Erythroblast (primary cell): ENCODE results near the gene EIF3I.
A peak's percentile ranks its signal among the peaks of the same experiment; 100 is the strongest.

Experiments
- GATA1 ChIP-seq: IDR thresholded peaks from 2 replicates; pipeline ENCODE4 v1.6.1; 2011; ENCODE audit warnings: low read depth, mild to moderate bottlenecking, control low read depth, low read length, moderate library complexity
- POLR2A ChIP-seq: IDR thresholded peaks from 2 replicates; pipeline ENCODE4 v1.6.1; 2011; ENCODE audit warnings: mild to moderate bottlenecking, low read length

DNA sequence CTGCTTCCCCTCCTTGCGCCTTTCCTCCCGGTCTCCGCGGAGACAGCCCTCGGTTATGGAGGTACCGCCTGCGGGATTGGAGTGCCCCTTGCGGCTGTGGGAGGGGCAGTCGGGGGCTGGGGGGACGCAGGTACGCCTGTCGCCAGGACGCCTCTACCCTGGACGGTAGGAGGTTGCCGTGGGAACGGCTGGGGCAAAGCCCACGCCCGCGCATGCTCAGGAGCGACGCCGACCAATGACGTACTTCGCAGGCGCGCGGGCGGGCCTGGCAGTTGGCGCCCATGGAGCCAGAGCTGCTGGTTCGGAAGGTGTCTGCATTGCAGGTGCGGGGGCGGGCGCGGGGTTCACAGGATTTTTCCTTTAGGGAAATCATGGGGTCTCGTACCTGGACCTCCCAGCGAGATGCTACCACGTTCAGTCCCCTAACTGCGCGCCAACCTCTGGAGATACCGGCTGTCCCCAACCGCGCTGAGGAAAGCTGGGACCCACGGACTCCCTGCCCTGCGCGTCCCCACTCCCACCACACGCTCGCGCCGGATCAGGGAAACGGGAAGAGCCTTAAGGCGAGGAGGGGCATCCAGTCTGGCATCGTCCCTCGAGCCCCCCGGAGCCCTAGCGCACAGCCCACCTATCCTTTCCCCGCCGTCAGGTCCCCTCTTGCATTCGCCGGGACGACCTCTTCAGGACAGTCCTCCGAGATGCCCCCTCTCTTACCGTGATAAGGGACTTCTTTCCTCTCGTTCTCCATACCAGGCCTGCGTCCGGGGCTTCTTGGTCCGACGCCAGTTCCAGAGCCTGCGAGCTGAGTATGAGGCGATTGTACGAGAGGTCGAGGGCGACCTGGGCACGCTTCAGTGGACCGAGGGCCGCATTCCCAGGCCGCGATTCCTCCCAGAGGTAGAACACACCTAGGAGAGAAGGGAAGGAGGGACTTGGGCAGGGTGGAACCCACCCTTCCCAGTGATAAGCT is 16.5 kb upstream of the EIF3I start, which contains the start of gene IQCC:
- TF ChIP-seq POLR2A (peak; percentile 90), GATA1 (no peak)
